NB4 (cell line): ENCODE measurements around the gene IL5.

Experiments
- POLR2A ChIP-seq: IDR thresholded peaks from 2 replicates; pipeline ENCODE4 v1.6.1; 2011; ENCODE audit warnings: mild to moderate bottlenecking; ENCODE audit not compliant: insufficient read length; ENCODE audit errors: extremely low read depth
- TF ChIP-seq, protein P1 (sequence below): IDR thresholded peaks from one replicate; pipeline ENCODE4 v1.5.1; 2012; ENCODE audit warnings: low read depth, low read length

DNA sequence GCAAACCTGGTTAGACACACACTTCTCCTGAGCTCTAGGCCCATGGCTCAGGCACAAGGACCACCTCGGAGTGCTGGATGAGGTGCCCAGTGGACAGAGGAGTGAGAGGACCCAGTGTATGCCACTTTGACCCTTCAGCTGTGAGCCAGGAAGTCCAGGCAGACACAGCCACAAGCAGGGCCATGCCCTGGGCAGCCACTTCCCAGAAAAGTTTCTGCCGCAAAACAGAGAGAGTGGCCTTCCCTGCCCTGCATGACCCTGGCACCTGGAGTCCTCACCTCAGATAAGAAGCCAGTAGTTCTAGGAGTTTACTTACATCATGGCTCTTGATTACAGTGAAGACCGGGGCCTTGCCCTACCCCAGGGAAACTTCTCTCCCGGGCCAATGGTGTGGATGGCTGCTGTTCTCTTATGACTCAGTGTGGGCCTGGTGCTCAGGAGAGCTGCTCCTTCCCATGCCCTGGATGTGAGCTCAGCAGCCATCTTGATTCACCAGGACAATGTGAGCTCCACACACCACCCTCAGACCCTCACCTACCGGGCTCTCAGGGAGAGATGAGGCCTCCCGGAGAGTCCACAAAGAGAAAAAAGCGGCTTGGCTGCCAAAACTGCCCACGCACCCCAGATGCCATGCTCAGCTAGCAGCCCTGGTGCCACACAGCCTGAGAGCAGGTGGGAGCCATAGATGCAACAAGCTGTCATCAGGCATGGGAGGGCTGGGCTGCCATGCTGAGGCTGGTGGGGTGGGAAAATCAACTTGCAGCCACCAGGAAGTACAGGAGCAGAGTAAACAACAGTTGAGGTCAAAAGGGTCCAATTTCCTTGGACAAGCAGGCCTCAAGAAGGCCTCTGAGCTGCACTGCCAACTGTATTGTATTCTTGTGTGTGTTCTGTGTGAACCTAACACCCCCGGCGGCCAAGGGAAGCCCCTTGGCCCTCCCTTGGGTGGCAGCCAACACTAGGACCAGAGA is 41.1 kb downstream of the IL5 start:
- TF ChIP-seq, protein P1, sequence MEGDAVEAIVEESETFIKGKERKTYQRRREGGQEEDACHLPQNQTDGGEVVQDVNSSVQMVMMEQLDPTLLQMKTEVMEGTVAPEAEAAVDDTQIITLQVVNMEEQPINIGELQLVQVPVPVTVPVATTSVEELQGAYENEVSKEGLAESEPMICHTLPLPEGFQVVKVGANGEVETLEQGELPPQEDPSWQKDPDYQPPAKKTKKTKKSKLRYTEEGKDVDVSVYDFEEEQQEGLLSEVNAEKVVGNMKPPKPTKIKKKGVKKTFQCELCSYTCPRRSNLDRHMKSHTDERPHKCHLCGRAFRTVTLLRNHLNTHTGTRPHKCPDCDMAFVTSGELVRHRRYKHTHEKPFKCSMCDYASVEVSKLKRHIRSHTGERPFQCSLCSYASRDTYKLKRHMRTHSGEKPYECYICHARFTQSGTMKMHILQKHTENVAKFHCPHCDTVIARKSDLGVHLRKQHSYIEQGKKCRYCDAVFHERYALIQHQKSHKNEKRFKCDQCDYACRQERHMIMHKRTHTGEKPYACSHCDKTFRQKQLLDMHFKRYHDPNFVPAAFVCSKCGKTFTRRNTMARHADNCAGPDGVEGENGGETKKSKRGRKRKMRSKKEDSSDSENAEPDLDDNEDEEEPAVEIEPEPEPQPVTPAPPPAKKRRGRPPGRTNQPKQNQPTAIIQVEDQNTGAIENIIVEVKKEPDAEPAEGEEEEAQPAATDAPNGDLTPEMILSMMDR, result no peak
- TF ChIP-seq POLR2A, result no peak
